Heart left ventricle (tissue), 16 donors: Measurements from ENCODE around the gene DROSHA. TPM values are rescaled to one million over a fixed set of nuclear protein-coding genes. Genes with fewer than 3 reads are reported as not detected.

ENCODE experiments used
- ATAC-seq, 4 donors: fragments of 200-7000 bp; cut with Tn5 transposase; one replicate each; pipeline ENCODE4 v1.9.1; 2020 to 2022; ENCODE audit warnings: moderate library complexity in 4 of 4, mild to moderate bottlenecking in 3 of 4, moderate number of reproducible peaks in 1 of 4
- DNase-seq, 5 donors: peaks; one replicate each; pipeline ENCODE4 v3.0.0-alpha.2; 2020
- H3K27ac ChIP-seq, 12 donors: fragments of 200-600 bp; sonication (generic) in 4 of 12; one replicate each; pipeline versions ENCODE4 v1.5.0 to v1.8.0; 2016 to 2022; ENCODE audit warnings: mild to moderate bottlenecking in 2 of 12
- H3K27me3 ChIP-seq, 9 donors: fragments of 200-600 bp; sonication (generic) in 2 of 9; one replicate each; pipeline versions ENCODE4 v1.5.1 to v1.8.0; 2016 to 2022; ENCODE audit warnings: mild to moderate bottlenecking in 3 of 9
- H3K36me3 ChIP-seq, 9 donors: fragments of 200-600 bp; sonication (generic) in 2 of 9; one replicate each; pipeline versions ENCODE4 v1.5.0 to v1.8.0; 2018 to 2022; ENCODE audit warnings: mild to moderate bottlenecking in 2 of 9
- H3K4me1 ChIP-seq, 12 donors: fragments of 200-600 bp; sonication (generic) in 4 of 12; one replicate each; pipeline versions ENCODE4 v1.5.0 to v1.8.0; 2016 to 2022; ENCODE audit warnings: mild to moderate bottlenecking in 3 of 12
- H3K4me3 ChIP-seq, 12 donors: fragments of 200-600 bp; sonication (generic) in 4 of 12; one replicate each; pipeline versions ENCODE4 v1.5.0 to v1.8.0; 2017 to 2022; ENCODE audit warnings: mild to moderate bottlenecking in 9 of 12, moderate library complexity in 4 of 12
- H3K9me3 ChIP-seq, 12 donors: fragments of 200-600 bp; sonication (generic) in 4 of 12; one replicate each; pipeline versions ENCODE4 v1.5.0 to v1.8.0; 2016 to 2022; ENCODE audit warnings: mild to moderate bottlenecking in 1 of 12
- POLR2A ChIP-seq, 2 donors: fragments of 450-650 bp; IDR thresholded peaks; one replicate each; pipeline ENCODE4 v1.6.1; 2017; ENCODE audit warnings: antibody characterized with exemption in 2 of 2, mild to moderate bottlenecking in 2 of 2, moderate library complexity in 2 of 2
- WGBS, 4 donors: extraction: QIAGEN DNeasy Blood & Tissue Kit in 2 of 4; methylation state at CpG; one replicate each; pipeline versions ENCODE4 v1.1.5 to v1.1.7; 2013 to 2018; 5-methylcytosine and 5-hydroxymethylcytosine counted together
- intact Hi-C, 10 donors: fragments of 100-400 bp; cut with DNase I; formaldehyde crosslinking; loops; one replicate each; pipeline versions ENCODE4 v1.11.1 to v1.14.2; 2022
- polyA plus RNA-seq, 2 donors: library from polyadenylated mRNA; stranded (reverse); fragments of 200-250 nt; gene quantifications; one replicate each; pipeline ENCODE4 v1.2.3, GENCODE V29; 2013
- total RNA-seq, 9 donors: library from RNA; depleted of rRNA in 2 of 9; stranded (reverse); fragments of >200 nt in 2 of 9; fragmentation: NEBNext Ultra II Directional in 3 of 9; extraction: Animal tissue kit (Norgen Biotek cat#: 25700) in 3 of 9; gene quantifications; one replicate each; pipeline versions ENCODE4 v1.1.0 to v1.2.4, GENCODE V29; 2016 to 2023
- TF ChIP-seq, protein P1 (sequence below), 12 donors: fragments of 200-600 bp; sonication (generic) in 4 of 12; IDR thresholded peaks; one replicate each; pipeline versions ENCODE4 v1.5.0 to v1.8.0; 2018 to 2022; ENCODE audit warnings: antibody characterized with exemption in 12 of 12, mild to moderate bottlenecking in 5 of 12
- donor health status: ischemic (EF 13 %, LVEDD 7.1; RV severe dilation, severe dysfunction).
- donor health status: healthy with polysubstance abuse.
- donor health status: DM: no; HTN: yes; CAD: no.
- donor health status: DM: no; HTN: no; CAD: no.
- donor health status: ischemic (EF 25% LVEDD 6.9; RV normal size, moderate dysfunction).
- donor health status: ischemic (EF 25% LVEDD 5.7; RV mildly dilated, moderate dysfunction).
- donor health status: healthy.
- donor health status: DM: yes; HTN: yes; CAD: no.
- donor health status: ischemic (EF 35%, LVEDD 5.7; RV mildly dilated, moderate dysfunction).
- donor health status: nonischemic (EF 11% LVEDD 7.7; RV severe dilation, severe dysfunction).
- donor health status: DM: yes; HTN: yes; CAD: no.
- donor health status: PGD.
- donor health status: ischemic (EF 29% LVEDD 5.4; RV normal size, mild dysfunction).
- donor health status: nonischemic (EF 23%, LVEDD 6.1; RV moderate dilation, normal function).

The DROSHA gene
- total and polyA plus RNA-seq, 11 donors: 19.3 to 55.6 (median 33.2) TPM

DNA sequence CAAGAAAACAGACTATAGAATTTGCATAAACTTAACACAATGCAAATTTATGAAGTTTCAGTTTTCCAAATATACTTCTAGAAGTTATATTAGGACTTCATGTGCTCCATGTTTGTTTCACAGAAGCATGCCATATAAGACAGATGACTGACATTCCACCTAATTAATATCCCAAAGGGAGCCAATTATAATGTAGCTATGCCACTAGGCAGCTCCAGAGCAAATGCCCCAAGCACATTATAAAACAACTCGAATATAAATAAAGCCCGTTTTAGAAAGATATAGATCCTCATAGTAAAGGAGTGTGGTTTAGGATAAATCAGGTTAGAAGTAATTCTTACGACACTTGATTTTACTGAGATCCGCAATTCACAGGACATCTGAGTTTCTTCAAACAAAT lies 8.9 kb downstream of the DROSHA start:
- 96 to 99% (median 97%) methylated on average over 4 of the region's 4 CpGs for WGBS, 4 donors
- Histone ChIP-seq H3K36me3 (peaks cover 0 to 100% (median 82%) of the 10 kb centered on the region in 9 donors), H3K27ac (no peak overlapping the region), H3K4me1 (no peaks in the 10 kb centered on the region), H3K4me3 (no peak overlapping the region), H3K9me3 (no peaks in the 10 kb centered on the region), H3K27me3 (no peaks in the 10 kb centered on the region)
- intact Hi-C loops: no loop called here
- ATAC-seq: no peak
- TF ChIP-seq, protein P1, sequence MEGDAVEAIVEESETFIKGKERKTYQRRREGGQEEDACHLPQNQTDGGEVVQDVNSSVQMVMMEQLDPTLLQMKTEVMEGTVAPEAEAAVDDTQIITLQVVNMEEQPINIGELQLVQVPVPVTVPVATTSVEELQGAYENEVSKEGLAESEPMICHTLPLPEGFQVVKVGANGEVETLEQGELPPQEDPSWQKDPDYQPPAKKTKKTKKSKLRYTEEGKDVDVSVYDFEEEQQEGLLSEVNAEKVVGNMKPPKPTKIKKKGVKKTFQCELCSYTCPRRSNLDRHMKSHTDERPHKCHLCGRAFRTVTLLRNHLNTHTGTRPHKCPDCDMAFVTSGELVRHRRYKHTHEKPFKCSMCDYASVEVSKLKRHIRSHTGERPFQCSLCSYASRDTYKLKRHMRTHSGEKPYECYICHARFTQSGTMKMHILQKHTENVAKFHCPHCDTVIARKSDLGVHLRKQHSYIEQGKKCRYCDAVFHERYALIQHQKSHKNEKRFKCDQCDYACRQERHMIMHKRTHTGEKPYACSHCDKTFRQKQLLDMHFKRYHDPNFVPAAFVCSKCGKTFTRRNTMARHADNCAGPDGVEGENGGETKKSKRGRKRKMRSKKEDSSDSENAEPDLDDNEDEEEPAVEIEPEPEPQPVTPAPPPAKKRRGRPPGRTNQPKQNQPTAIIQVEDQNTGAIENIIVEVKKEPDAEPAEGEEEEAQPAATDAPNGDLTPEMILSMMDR (IDR thresholded peaks at IDR 0.05): no peak
- TF ChIP-seq POLR2A (IDR thresholded peaks at IDR 0.05): no peak
- DNase-seq: no peak

DNA sequence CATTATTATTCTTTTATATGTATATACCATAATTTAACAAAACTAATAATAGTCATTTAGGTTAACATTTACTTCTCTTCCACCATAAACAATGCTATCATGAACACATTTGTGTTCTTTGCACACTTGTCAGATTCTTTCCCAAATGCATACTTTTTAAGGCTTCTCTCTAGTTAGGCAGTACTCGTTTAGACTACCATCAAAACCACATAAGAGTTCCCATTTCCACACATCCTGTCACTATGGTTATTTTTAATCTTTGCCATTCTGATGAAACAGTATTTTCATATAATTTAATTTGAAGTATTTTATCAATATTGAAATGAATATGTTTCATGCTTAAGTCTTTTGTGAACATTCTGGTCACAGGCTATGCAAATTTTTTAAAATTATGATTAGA lies 15.1 kb downstream of the DROSHA start:
- Histone ChIP-seq H3K36me3 (peaks cover 0 to 89% (median 76%) of the 10 kb centered on the region in 9 donors), H3K4me3 (no peak overlapping the region), H3K9me3 (no peaks in the 10 kb centered on the region), H3K4me1 (peaks cover 0 to 7% (median 0%) of the 10 kb centered on the region in 12 donors), H3K27ac (no peak overlapping the region), H3K27me3 (no peaks in the 10 kb centered on the region)
- 67 to 71% (median 68%) methylated on average over 1 of the region's 1 CpG for WGBS, 4 donors
- TF ChIP-seq, protein P1 (IDR thresholded peaks at IDR 0.05): no peak
- no peak for TF ChIP-seq POLR2A (IDR thresholded peaks at IDR 0.05)
- ATAC-seq (no peak), DNase-seq (no peak)
- intact Hi-C loops: no loop called here

DNA sequence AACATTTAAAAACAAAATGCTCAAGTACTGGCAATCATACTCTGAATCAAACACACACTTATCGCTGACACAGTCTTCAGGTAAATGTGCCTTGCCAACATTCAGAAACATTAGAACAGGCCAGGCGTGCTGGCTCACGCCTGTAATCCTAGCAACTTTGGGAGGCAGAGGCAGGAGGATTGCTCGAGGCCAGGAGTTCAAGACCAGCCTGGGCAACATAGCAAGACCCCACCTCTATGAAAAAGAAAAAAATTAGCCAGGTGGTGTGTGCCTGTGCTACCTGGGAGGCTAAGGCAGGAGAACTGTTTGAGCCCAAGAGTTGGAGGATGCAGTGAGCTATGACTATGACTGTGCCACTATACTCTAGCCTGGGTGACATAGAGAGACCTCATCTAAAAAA lies 20.6 kb downstream of the DROSHA start:
- Histone ChIP-seq H3K4me1 (no peaks in the 10 kb centered on the region), H3K4me3 (no peak overlapping the region), H3K36me3 (peaks cover 0 to 100% (median 90%) of the 10 kb centered on the region in 9 donors), H3K27ac (no peak overlapping the region), H3K9me3 (no peaks in the 10 kb centered on the region), H3K27me3 (no peaks in the 10 kb centered on the region)
- TF ChIP-seq, protein P1 (IDR thresholded peaks at IDR 0.05): no peak
- no peak for TF ChIP-seq POLR2A (IDR thresholded peaks at IDR 0.05)
- DNase-seq: no peak
- no peak for ATAC-seq
- intact Hi-C loops: no loop called here
- WGBS, 4 donors: 95 to 98% (median 97%) methylated on average over 4 of the region's 4 CpGs

DNA sequence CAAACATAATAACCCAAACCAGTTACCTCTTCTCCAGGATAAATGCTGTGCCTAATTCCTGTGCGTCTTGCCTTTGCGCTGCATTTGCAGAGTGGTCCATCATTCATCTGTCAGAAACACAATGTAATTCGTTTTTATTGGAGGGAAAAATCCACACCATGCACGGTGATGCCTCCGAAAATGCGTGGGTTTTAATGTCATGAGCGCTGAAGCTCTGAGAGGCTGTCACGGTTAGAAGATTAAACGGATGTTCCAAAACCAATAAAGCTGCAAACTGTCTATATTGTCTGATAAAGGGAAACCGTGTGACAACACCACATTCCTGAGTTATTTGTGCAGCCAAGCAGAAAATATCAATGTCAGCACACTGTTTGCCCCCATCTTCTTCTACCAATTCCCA lies 27.4 kb downstream of the DROSHA start:
- TF ChIP-seq, protein P1 (IDR thresholded peaks at IDR 0.05): no peak
- no peak for TF ChIP-seq POLR2A (IDR thresholded peaks at IDR 0.05)
- intact Hi-C loops: no loop called here
- WGBS, 4 donors: 82 to 90% (median 88%) methylated on average over 10 of the region's 10 CpGs
- H3K9me3 ChIP-seq: no peaks in the 10 kb centered on the region
- ATAC-seq (no peak), DNase-seq (no peak)
- no peaks in the 10 kb centered on the region for H3K27me3 ChIP-seq
- H3K36me3 ChIP-seq: peaks cover 0 to 100% (median 93%) of the 10 kb centered on the region in 9 donors
- H3K4me1 ChIP-seq: no peaks in the 10 kb centered on the region
- H3K4me3 ChIP-seq: no peak overlapping the region
- no peak overlapping the region for H3K27ac ChIP-seq
